Tibial artery (tissue), 4 donors: Measurements from ENCODE around the gene PCYT2.

Experiments
- DNase-seq, 2 donors: peaks; one replicate each; pipeline ENCODE4 v3.0.0-alpha.2; 2019
- H3K27ac ChIP-seq, 2 donors: fragments of 200-600 bp; sonication (generic) in 1 of 2; 1 replicate in 1 of 2; 2 replicates in 1 of 2; pipeline ENCODE4 v1.5.1; 2018 to 2019; ENCODE audit warnings: mild to moderate bottlenecking in 1 of 2
- H3K27me3 ChIP-seq, 2 donors: fragments of 200-600 bp; sonication (generic) in 1 of 2; one replicate each; pipeline versions ENCODE4 v1.5.1 to v1.6.0; 2016 to 2019
- H3K36me3 ChIP-seq, 3 donors: fragments of 200-600 bp; sonication (generic) in 2 of 3; one replicate each; pipeline ENCODE4 v1.5.1; 2016 to 2019; ENCODE audit warnings: mild to moderate bottlenecking in 2 of 3
- H3K4me1 ChIP-seq, 4 donors: fragments of 200-600 bp; sonication (generic) in 2 of 4; 1 replicate in 3 of 4; 2 replicates in 1 of 4; pipeline ENCODE4 v1.5.1; 2016 to 2019
- H3K4me3 ChIP-seq, 2 donors: fragments of 200-600 bp; sonication (generic) in 1 of 2; 1 replicate in 1 of 2; 2 replicates in 1 of 2; pipeline ENCODE4 v1.5.1; 2018 to 2019; ENCODE audit warnings: mild to moderate bottlenecking in 2 of 2
- H3K9me3 ChIP-seq, 3 donors: fragments of 200-600 bp; sonication (generic) in 1 of 3; one replicate each; pipeline ENCODE4 v1.5.1; 2016 to 2019
- CTCF ChIP-seq, 2 experiments: fragments of 200-600 bp in 1 of 2; fragments of 450-650 bp in 1 of 2; IDR thresholded peaks; one replicate each; pipeline ENCODE4 v1.5.1; 2017 to 2019; ENCODE audit warnings: antibody characterized with exemption in 2 of 2, mild to moderate bottlenecking in 1 of 2, moderate library complexity in 1 of 2
- intact Hi-C: fragments of 100-400 bp; cut with DNase I; formaldehyde crosslinking; loops from one replicate; pipeline ENCODE4 v1.15.0; 2023; ENCODE audit warnings: low total_unique reads

Gene PCYT2

GRCh38 chr17:81910840-81911276 is 341 bp downstream of the PCYT2 start:
- Histone ChIP-seq H3K4me3 (peak overlapping the region; percentile 68 to 70), H3K36me3 (peaks cover 24 to 67% (median 59%) of the 10 kb centered on the region in 3 donors), H3K9me3 (no peaks in the 10 kb centered on the region), H3K27ac (peak overlapping the region; percentile 66 to 70), H3K4me1 (peaks cover 0 to 22% (median 12%) of the 10 kb centered on the region in 4 donors), H3K27me3 (no peaks in the 10 kb centered on the region)
- no peak for DNase-seq
- intact Hi-C loops, result no loop called here
- TF ChIP-seq CTCF (IDR thresholded peaks at IDR 0.05), result no peak

GRCh38 chr17:81909966-81910839 is 996 bp downstream of the PCYT2 start:
- peak overlapping the region; percentile 68 to 70 for H3K4me3 ChIP-seq
- intact Hi-C loops, result no loop called here
- H3K27ac ChIP-seq, result peak overlapping the region; percentile 66 to 70
- H3K4me1 ChIP-seq, result peaks cover 0 to 18% (median 12%) of the 10 kb centered on the region in 4 donors
- H3K9me3 ChIP-seq, result no peaks in the 10 kb centered on the region
- TF ChIP-seq CTCF (IDR thresholded peaks at IDR 0.05), result no peak
- no peaks in the 10 kb centered on the region for H3K27me3 ChIP-seq
- no peak for DNase-seq
- peaks cover 20 to 67% (median 52%) of the 10 kb centered on the region in 3 donors for H3K36me3 ChIP-seq

- H3K36me3 ChIP-seq, result peaks cover 11 to 67% (median 43%) of the 10 kb centered on the region in 3 donors
- intact Hi-C loops, result no loop called here
Observed at GRCh38 chr17:81909231-81909630, 2.0 kb downstream of the PCYT2 start.

GRCh38 chr17:81908793-81909192 is 2.4 kb downstream of the PCYT2 start:
- Histone ChIP-seq H3K4me1 (peaks cover 0 to 18% (median 12%) of the 10 kb centered on the region in 4 donors), H3K9me3 (no peaks in the 10 kb centered on the region), H3K27ac (no peak overlapping the region), H3K4me3 (no peak overlapping the region), H3K27me3 (no peaks in the 10 kb centered on the region), H3K36me3 (peaks cover 6 to 67% (median 38%) of the 10 kb centered on the region in 3 donors)
- intact Hi-C loops, result no loop called here
- TF ChIP-seq CTCF (IDR thresholded peaks at IDR 0.05), result no peak
- no peak for DNase-seq

More at GRCh38 chr17:81909231-81909630, 2.0 kb downstream of the PCYT2 start:
- no peak overlapping the region for H3K4me3 ChIP-seq
- no peak overlapping the region for H3K27ac ChIP-seq
- H3K9me3 ChIP-seq, result no peaks in the 10 kb centered on the region
- TF ChIP-seq CTCF (IDR thresholded peaks at IDR 0.05), result no peak
- no peak for DNase-seq
- no peaks in the 10 kb centered on the region for H3K27me3 ChIP-seq
- peaks cover 0 to 18% (median 12%) of the 10 kb centered on the region in 4 donors for H3K4me1 ChIP-seq

GRCh38 chr17:81907219-81908145 is 3.7 kb downstream of the PCYT2 start:
- intact Hi-C loops, result no loop called here
- TF ChIP-seq CTCF (IDR thresholded peaks at IDR 0.05), result no peak
- Histone ChIP-seq H3K4me1 (peaks cover 0 to 27% (median 16%) of the 10 kb centered on the region in 4 donors), H3K27ac (no peak overlapping the region), H3K36me3 (peaks cover 0 to 58% (median 27%) of the 10 kb centered on the region in 3 donors), H3K9me3 (no peaks in the 10 kb centered on the region), H3K4me3 (no peak overlapping the region), H3K27me3 (no peaks in the 10 kb centered on the region)
- no peak for DNase-seq
